ENCODE results near the gene PPP1R15B. TPM values are rescaled to one million over a fixed set of nuclear protein-coding genes. Genes with fewer than 3 reads are reported as not detected.

PPP1R15B gene
- total and polyA plus RNA-seq, 2 donors (not counting 1 experiment from before 2014, with no cell fraction given) = 65.7 to 137 TPM

DNA sequence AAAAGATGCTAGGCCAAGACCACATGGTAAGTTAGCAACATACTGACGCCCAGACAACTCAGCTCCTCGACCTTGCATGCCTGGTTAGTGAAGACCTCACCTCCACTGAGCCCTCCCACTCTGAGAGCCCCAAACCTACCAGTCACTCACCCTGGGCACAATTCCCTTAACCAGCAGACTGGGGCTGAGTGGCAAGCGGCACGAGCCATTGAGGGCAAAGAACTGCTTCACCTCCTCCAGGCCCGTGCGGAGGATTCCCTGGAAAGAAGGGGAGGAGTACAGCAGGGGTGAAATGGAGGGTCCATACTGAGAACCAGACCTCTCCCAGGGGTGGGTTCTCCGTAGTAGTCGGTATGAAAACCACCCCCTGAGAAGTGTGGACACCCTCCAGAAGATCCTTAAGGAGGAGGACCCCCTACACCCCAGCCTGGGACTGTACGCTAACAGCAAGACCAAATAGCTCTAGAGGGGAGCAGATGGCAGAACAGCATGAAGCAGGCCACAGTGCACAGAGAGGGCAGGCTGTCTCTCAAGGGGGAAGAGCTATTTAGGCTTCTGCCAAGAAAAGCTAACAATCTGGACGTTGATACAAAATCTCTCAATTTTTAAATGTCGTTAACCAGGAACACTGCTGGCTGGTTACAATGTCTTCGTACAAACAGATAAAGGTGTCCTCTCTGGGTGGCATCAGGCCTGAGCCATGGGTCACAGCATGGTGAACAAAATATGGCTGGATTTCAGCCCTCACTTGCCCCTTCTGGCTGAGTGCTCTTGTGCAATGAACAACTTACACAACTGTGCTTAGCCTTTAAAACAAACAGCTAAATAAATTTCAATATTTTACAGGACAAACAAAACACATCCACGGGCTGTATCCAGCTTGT lies 31.0 kb upstream of the PPP1R15B start:
- Histone ChIP-seq H3K79me2 (ENCODE audit: control insufficient read depth, insufficient read depth, low read length) (peaks cover 62% of the 10 kb centered on the region), H3K4me2 (replicated peaks; ENCODE audit: low read depth, low read length, poor library complexity, severe bottlenecking) (no peak overlapping the region), H3K4me3 (ENCODE audit: control extremely low read depth in 1 of 5, extremely low read depth in 1 of 5, insufficient read depth in 1 of 5, low read depth in 2 of 5, low read length in 4 of 5) (no peak overlapping the region), H2AFZ (ENCODE audit: insufficient read depth, low read depth, low read length, poor library complexity, severe bottlenecking) (no peak overlapping the region), H3K9me3 (ENCODE audit: control extremely low read depth in 1 of 3, control insufficient read depth in 2 of 3, insufficient read depth in 1 of 3, low read length in 2 of 3) (no peaks in the 10 kb centered on the region), H3K4me1 (ENCODE audit: control insufficient read depth in 2 of 2, insufficient read depth in 2 of 2, low read length in 2 of 2) (peaks cover 19 to 20% of the 10 kb centered on the region in 2 donors), H3K36me3 (replicated peaks in 1 of 2; ENCODE audit: control extremely low read depth in 1 of 2, control insufficient read depth in 1 of 2, extremely low read depth in 1 of 2, insufficient read depth in 2 of 2, low read length in 1 of 2) (peaks cover 3 to 95% of the 10 kb centered on the region in 2 experiments), H3K27me3 (replicated peaks in 1 of 4; ENCODE audit: control extremely low read depth in 1 of 4, control insufficient read depth in 3 of 4, insufficient read depth in 4 of 4, low read length in 3 of 4) (no peaks in the 10 kb centered on the region), H4K20me1 (ENCODE audit: control insufficient read depth, insufficient read depth, low read length, poor library complexity, severe bottlenecking) (peaks cover 12% of the 10 kb centered on the region), H3K9ac (ENCODE audit: low read length) (no peak overlapping the region), H3K27ac (ENCODE audit: low read length in 2 of 2) (peak overlapping the region in 1 of 2 donors; percentile 42)
- CTCF ChIA-PET = interaction anchor here (1.1 to 43.9 kb wide), 4 partner anchors 10 to 58 kb away, joined by 3 to 1884 read pairs (median 215); partner anchors contain the start of gene PIK3C2B
- Mint-ChIP-seq H3K9me3 (ENCODE audit: insufficient read depth) (no peaks in the 10 kb centered on the region), H3K4me3 (no peak overlapping the region), H3K27me3 (no peaks in the 10 kb centered on the region), H3K4me1 (peaks cover 20% of the 10 kb centered on the region), H3K27ac (no peak overlapping the region)
- ATAC-seq (ENCODE audit: low read depth) = no peak
- intact Hi-C loops (cut with micrococcal nuclease) = no loop called here
- WGBS (ENCODE audit: insufficient coverage) = 98% methylated on average over 7 of the region's 13 CpGs
- TF ChIP-seq CTCF (IDR thresholded peaks at IDR 0.05) = no peak
- no peak for TF ChIP-seq EZH2 (IDR thresholded peaks at IDR 0.05; ENCODE audit: borderline replicate concordance, insufficient read depth, low read depth, low read length, poor library complexity, severe bottlenecking)
- POLR2A ChIA-PET = interaction anchor here (1.1 to 12.9 kb wide), 2 partner anchors 53 to 61 kb away, joined by 3 to 161 read pairs; partner anchors contain the start of gene PIK3C2B
- DNase-seq = no peak

DNA sequence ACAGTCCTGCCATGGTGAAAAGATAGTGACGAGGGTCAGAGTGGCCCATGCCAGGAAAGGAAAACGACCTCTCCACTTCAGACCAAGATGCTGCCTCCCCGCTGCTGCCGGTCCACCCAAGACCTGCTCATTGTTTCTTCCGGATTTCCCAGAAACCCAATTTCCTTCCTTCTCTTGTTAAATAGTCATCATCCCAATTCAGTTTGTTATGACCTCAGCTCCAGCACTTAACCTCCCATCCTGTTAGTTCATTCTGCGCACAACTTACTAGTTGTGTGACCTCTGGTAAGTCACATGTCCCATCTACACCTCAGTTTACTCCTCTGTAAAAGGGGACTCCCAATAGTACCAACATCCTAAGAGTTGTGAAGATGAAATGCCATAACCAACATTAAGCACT lies 29.9 kb upstream of the PPP1R15B start:
- no peak overlapping the region for H2AFZ ChIP-seq (ENCODE audit: insufficient read depth, low read depth, low read length, poor library complexity, severe bottlenecking)
- H3K4me1 ChIP-seq (ENCODE audit: control insufficient read depth in 2 of 2, insufficient read depth in 2 of 2, low read length in 2 of 2) = peaks cover 8 to 9% of the 10 kb centered on the region in 2 donors
- no peak overlapping the region for H3K9ac ChIP-seq (ENCODE audit: low read length)
- TF ChIP-seq CTCF (IDR thresholded peaks at IDR 0.05) (no peak), EZH2 (IDR thresholded peaks at IDR 0.05; ENCODE audit: borderline replicate concordance, insufficient read depth, low read depth, low read length, poor library complexity, severe bottlenecking) (no peak)
- peak overlapping the region in 1 of 2 donors; percentile 42 for H3K27ac ChIP-seq (ENCODE audit: low read length in 2 of 2)
- peaks cover 12% of the 10 kb centered on the region for H4K20me1 ChIP-seq (ENCODE audit: control insufficient read depth, insufficient read depth, low read length, poor library complexity, severe bottlenecking)
- ATAC-seq (ENCODE audit: low read depth) (no peak), DNase-seq (no peak)
- Mint-ChIP-seq H3K4me3 (no peak overlapping the region), H3K9me3 (ENCODE audit: insufficient read depth) (no peaks in the 10 kb centered on the region), H3K27ac (no peak overlapping the region), H3K4me1 (peaks cover 11% of the 10 kb centered on the region), H3K27me3 (no peaks in the 10 kb centered on the region)
- H3K4me3 ChIP-seq (ENCODE audit: control extremely low read depth in 1 of 5, extremely low read depth in 1 of 5, insufficient read depth in 1 of 5, low read depth in 2 of 5, low read length in 4 of 5) = no peak overlapping the region
- H3K36me3 ChIP-seq (replicated peaks in 1 of 2; ENCODE audit: control extremely low read depth in 1 of 2, control insufficient read depth in 1 of 2, extremely low read depth in 1 of 2, insufficient read depth in 2 of 2, low read length in 1 of 2) = peaks cover 3 to 95% of the 10 kb centered on the region in 2 experiments
- POLR2A ChIA-PET = no interaction called here
- CTCF ChIA-PET = interaction anchor here (13.5 to 43.9 kb wide), 3 partner anchors 9 to 59 kb away, joined by 181 to 1884 read pairs (median 249); partner anchors contain the start of gene PIK3C2B
- peaks cover 52% of the 10 kb centered on the region for H3K79me2 ChIP-seq (ENCODE audit: control insufficient read depth, insufficient read depth, low read length)
- 88% methylated on average over 6 of the region's 6 CpGs for WGBS (ENCODE audit: insufficient coverage)
- H3K4me2 ChIP-seq (replicated peaks; ENCODE audit: low read depth, low read length, poor library complexity, severe bottlenecking) = no peak overlapping the region
- intact Hi-C loops (cut with micrococcal nuclease) = no loop called here
- H3K27me3 ChIP-seq (replicated peaks in 1 of 4; ENCODE audit: control extremely low read depth in 1 of 4, control insufficient read depth in 3 of 4, insufficient read depth in 4 of 4, low read length in 3 of 4) = no peaks in the 10 kb centered on the region
- H3K9me3 ChIP-seq (ENCODE audit: control extremely low read depth in 1 of 3, control insufficient read depth in 2 of 3, insufficient read depth in 1 of 3, low read length in 2 of 3) = no peaks in the 10 kb centered on the region
